Mammary epithelial cell (primary cell): ENCODE results near the gene TCF7L1.

Experiments used
- CTCF ChIP-seq, 2 donors: IDR thresholded peaks in 1 of 2; conservative IDR thresholded peaks in 1 of 2; 2 replicates each; pipeline ENCODE4 v1.5.1; 2011 to 2012; ENCODE audit warnings: inconsistent platforms in 2 of 2, low read length in 2 of 2, mild to moderate bottlenecking in 2 of 2, control low read depth in 1 of 2, low read depth in 1 of 2; ENCODE audit not compliant: insufficient read depth in 1 of 2; ENCODE audit errors: extremely low read depth in 1 of 2
- EZH2 ChIP-seq: IDR thresholded peaks from 2 replicates; pipeline ENCODE4 v1.6.1; 2012; ENCODE audit warnings: low read length, inconsistent platforms, borderline replicate concordance

- TF ChIP-seq EZH2, result no peak
- no peak for TF ChIP-seq CTCF (conservative IDR thresholded peaks at IDR 0.05 in 1 of 2, IDR thresholded peaks at IDR 0.05 in 1 of 2; ENCODE audit: extremely low read depth in 1 of 2, insufficient read depth in 1 of 2, low read depth in 1 of 2, low read length in 2 of 2)
Measured at GRCh38 chr2:85168942-85169341, 35.8 kb downstream of the TCF7L1 start.
